ENCODE data around the gene STIP1.

STIP1 gene

DNA sequence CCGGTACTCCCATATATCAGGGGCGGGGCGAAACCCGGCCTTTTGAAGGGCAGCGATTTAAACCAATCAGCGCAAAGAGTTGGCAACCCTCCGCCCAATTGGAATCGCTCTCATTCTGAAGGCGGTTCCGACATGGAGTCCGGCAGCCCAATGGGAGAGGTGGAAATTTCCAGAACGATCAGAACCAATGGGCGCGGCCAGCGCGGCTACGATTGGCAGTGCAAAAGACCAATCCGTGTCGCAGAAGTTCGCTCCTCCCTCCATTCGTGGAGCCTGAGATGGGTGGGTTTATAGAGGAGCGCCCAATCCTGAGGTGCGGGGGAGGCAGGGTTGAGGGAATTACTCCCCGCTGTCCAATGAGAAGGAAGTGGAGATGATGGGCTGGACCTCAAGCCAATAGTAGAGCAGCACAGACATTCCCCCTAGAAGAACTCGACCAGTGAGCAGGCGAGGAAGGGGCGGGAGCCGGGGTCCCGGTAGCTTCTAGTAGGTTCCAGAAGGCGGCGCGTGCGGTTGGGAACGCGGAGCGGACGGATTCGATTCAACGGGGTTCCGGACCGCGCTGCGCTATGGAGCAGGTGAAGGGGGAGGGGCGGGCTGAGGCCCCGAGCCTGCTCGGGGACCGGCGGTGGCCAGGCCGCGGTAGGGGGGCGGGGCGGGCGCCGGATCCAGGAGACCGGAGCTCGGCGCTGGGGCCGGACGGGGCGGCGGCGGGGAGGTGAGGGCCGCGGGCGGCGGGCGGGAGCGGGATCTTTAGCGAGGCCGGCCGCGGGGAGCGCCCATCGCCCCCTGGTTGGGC lies at the start of gene STIP1:
Gene STIP1 (plus strand): TSS at position 479 of the 799 bp plus-strand sequence. CDS start 91 bp downstream, at position 570.
- DNase-seq (ENCODE audit: low read depth): peak; percentile 100

DNA sequence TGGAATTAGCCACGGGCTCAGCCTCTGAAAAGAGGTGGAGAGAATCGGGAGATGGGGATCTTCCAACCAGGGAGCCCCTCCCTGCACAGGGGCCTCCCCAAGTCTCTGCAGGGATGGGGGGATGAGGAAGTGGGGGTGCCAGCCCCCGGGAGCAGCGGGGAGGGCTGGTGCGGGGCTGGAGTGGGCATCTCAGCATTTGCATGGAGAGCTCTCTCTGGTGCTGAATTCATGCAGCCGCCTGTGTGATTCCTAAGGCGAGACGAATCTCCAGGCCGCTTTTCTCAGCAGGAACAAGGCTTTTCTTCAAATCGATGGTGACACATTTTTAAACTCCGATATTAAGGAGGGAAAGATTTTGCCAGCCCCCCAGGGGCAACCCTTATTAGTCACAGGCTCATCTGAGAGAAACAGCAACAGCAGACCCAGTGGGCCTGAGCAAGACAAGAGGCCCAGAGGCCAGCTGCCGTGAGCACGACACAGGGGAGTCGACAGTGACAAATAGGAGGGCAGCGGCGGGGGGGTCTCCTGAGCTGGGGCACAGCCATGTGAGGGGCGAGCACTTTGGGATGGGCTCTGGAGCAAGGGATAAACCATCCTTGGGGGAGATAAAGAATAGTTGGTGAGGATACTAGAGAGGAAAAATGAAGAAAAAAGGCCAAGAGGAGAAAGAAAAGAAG lies 49.1 kb upstream of the STIP1 start:
- DNase-seq (ENCODE audit: low read depth): no peak

DNA sequence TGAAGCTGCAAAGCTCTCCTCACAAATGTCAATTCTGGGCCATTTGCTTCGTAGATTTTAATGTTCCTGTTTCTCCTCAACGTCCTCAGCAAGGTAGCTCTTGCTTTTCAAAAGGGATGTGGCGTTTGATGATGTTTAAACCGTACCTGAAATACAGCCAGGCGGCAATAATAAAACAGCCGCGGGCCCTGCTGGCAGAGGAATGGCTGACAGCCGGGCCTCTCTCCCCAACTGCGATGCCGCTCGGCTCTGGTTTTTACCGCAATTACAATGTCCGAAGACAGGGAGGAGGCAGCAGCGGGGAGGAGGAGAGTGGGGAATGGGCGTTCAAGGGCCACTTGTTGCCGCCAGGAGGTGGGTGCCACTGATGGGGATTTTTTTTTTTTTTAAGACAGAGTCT lies 47.6 kb upstream of the STIP1 start:
- no peak for DNase-seq (ENCODE audit: low read depth)

DNA sequence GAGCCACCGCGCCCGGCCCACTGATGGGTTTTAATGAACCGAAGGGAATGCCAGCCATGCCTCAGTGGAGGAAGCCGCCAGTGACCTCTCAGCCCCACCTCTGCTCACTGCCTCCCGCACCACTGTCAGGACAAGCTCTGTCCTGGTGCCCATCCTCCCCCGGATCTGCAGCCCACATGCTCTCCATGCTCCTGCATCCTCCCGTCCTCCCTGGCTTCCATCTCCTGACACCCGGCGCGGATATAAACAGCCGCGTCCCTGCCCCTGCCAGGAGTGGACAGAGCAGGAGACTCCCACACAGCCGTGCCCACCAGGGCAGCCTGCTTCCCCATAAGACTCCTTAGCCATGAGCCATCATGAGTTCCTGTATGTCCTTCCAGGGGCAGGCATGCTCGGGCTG lies 46.9 kb upstream of the STIP1 start:
- DNase-seq (ENCODE audit: low read depth): no peak

DNA sequence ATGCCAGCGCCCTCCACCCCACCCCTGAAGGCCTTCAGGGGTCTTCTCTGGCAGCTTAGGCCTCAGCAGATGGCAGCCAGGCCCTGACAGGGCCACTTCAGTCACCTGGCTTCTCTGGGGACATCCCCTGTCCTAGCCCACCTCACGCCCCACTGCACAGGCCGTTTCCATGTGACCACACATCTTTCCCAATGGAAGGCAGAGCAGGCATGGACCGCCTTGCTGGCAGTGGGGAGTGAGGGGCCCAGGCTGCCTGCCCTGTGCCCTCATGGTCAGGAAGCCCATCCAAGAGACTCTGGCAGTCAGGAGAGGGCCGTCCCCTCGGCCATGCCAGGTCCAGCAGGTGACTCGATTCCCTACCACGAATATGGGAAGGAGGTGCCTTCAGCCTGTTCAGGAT lies 45.9 kb upstream of the STIP1 start:
- no peak for DNase-seq (ENCODE audit: low read depth)

DNA sequence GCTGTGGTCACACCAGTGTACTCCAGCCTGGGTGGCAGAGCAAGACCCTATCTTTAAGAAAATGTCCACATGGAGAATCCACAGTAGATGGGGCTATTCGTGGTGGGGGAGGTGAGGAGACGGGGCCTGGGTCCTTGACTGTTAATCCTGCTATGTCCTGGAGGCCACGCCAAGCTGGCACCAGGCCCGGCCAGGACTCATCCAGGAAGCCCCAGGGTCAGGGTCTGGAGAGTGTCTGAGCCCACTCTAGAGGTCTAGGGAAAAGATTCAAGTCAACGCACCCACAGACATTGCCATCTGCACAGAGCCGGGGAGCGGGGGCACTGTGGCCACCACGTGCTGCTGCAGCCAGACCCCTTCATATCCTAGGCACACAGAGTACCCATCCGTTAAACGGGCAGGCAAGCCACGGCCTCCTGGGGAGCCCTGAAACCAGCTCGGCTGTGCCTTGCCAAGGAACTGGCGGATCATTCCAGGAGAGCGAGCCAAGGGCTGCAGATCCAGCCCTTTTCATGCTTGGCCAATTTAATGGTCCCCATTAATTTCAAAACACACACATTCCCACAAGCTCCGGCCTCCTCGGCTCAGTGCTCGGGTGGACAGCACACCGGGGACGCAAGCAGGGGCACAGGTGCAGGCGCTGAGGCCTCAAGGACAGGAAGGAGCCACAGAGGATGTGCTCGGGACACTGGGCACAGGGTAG lies 44.7 kb upstream of the STIP1 start:
- DNase-seq (ENCODE audit: low read depth): no peak

DNA sequence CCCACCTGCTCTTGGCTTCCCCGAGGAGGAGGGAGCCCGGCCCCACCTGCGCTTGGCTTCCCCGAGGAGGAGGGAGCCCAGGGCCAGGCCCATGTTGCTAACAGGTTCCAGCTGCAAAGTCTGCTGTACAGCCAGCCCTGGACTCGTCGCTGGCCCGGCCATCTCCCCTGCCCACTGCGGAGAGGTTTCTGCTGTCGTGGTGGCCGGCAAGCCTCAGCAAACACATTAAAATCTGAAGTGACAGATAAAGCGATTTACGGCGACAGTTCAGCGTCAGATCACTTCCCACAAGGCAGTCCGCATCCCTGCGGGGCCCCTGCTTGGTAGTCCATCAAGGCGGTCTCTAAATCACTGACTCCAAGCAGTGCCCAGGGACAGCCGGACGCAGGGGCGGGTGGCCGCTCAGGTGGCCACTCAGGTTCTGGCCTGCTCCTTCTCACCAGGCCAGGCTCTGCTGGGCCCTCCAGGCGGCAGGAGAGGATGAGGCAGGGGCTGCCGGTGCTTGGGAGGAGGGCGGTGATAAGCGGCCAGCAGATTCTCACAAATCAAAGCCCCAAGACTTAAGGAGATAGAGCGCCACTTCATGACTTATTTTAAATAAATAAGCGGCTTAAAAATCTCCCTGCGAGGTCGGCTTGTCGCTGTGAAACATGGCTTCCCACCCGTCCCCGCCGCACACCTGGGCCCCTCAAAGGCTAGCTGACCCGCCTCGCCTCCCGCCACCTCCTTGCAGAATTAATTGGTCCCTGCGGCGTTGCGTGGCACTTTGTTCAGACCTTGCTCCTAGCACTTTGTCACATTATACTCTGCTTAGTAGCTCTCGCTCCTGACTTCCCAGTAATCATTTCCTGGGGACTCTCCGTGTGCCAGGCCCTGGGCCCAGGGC lies 41.1 kb upstream of the STIP1 start:
- no peak for DNase-seq (ENCODE audit: low read depth)

DNA sequence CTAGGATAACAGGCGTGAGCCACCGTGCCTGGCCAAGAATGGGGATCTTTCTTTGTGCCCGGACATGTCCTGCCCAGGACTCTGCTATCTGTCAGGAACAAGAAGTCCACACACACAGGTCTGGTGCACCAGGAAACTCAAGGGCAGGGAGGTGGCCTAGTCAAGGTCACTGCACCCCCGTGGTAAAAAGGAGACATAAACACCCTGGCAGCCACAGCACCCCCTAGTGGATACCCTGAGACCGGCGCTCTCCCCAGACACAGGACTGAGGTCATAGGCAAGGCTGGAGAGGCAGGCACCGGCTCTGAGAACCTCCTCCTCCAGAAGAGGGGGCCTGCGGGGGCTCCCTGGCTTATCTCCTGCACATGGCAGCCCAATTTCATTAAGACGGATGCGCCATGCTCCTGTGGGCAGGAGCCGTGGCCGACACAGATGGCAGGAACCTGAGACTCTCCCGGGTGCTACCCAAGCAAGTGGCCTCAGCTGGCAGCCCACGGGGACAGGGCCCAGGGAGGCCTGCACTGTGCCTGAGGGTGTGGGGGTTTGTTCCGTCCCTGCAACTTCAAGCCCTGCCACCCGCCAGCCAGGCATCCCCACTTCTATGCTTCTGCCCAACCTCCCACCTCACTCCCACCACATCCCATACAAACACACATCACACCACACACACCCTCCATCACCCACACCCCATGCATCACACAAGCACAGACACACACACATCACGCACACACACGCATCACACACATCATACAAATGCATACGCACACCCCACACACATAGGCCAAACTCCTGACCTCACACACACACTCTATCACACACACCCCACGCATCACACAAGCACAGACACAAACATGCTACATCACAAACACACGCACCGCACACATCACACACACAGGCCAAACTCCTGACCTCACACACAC lies 39.7 kb upstream of the STIP1 start:
- DNase-seq (ENCODE audit: low read depth): no peak

DNA sequence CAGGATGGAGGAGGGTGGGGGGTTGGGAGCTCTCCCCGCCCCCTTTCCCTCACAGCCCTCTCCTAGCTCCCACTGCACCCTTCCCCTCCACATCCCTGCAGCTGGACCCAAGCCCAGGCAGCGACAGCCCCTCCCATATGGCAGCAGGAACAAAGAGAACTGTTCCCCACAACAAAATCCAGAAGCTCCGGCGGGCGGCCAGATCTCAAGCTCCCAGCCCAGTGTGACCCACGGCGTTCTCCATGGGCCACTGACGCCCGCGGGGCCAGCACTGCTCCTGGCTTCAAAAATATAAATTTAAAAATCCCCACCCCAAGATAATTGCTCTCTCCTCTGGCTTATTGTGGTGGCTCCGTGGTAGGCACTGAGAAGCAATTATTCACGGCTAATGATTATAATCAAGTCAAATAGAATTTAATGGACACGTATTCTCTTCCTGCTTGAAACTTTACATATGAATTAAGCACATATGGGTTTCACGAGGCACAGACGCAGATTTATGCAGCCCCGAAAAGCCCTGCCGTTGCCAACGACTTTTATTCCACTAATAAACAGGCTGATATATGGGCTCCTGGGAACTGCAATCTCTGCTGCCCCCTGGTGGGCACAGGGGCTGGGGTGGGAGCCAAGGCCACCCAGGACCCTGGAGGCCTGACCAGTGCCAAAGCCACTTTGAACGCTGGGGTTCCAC lies 37.6 kb upstream of the STIP1 start:
- peak; percentile 49 for DNase-seq (ENCODE audit: low read depth)

DNA sequence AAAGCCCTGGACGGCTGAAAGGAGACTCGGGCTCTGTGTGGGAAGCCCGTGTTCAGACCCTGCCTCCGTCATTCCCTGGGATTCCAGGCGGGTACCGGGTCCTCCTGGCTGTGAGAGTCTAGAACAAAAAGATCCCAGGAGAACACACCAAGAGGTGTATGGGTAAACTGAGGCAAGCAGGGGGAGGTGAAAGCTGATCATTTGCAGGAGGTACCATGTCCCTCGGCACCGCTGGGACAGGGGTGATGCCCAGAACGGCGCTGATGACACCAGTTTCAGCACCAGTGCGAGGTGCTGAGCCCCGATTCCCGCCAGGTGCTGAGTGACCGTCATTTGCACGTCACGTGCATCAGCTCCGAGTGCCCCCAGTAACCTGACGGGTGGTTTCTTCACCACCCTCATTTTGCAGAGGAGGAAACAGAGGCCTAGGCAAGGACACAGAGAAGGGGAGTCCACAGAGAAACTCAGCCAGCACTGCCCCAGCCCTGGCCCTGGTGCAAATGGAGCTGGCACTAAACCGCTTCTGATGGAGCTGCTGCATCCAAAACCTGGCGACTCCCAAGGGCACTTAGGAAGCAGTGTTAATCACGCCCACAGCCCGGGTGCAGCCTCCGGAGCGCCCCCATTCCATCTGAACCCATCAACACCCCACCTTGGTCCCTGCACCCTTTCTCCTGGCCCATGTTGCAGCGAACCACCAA lies 36.9 kb upstream of the STIP1 start:
- no peak for DNase-seq (ENCODE audit: low read depth)

DNA sequence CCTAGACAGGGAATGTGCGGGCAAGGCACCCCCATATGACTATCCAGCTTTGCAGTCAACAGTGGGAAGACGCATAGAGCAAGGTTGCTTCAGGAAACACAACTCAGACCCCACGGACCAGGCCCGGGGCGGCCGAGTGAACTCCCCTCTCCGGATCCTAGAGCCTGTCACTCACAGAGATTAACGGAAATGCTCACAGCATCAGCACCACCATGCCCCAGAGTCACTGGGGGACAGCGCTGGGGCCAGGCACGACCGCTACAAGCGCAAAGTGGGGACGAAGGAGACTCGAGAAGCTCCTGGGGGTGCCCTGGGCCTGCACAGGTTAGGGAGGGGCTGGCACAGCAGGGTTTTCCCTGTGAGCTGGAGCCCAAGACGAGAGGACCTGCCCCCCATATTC lies 35.9 kb upstream of the STIP1 start:
- DNase-seq (ENCODE audit: low read depth): no peak

DNA sequence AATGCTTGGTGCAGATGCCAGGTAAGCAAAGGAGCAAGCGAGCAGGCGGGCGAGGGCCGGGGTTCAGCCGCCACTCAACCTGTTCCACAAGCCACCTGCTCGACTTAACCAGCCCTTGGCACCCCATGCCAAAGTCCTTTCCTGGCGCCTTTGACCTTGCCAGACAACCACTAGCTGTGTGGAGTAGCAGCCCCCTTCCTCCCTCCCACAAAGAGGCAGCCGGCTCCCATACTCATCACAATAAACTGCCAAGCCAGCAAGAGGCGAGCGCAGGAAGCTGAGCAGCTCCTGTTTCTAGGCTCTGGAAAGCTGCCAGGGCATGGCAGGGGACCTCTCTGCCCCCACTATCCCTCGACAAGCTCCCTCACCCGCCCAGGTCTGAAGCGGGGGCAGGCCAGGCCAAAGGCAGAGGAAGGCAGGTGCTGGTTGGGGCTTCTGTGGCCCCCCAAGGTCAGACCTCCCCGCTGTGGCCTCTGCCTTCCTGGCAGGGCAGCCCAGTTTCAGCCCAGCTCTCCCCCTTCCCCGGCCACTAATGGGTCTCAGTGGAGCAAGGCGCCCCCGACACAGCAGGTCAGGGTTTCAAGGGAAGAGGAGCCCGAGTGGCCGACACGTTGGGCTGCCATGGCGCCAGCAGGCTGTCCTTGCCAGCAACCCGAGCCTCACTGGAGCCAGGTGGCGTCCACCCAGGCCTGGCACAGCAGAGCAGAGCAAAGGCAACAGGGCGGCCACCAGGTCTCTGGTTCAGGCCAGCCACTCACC lies 35.3 kb upstream of the STIP1 start:
- DNase-seq (ENCODE audit: low read depth): no peak

DNA sequence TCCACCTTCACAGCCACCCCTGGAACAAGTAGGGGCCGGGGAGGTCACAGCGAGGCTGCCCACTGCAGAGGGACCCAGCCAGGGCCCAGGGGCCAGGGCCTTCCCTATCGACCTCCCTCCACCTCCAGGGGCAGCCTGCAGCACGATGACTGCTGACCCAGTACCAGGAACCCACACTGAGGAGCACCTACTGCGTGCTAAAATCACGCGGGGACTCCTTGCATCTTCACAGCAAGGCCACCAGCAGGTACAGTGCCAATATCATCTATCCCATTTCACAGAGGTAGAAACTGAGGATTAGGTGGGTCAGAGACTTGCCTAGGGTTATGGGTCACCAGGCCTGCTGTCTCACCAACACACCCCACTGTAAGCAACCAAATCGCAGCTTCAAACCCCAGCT lies 34.6 kb upstream of the STIP1 start:
- no peak for DNase-seq (ENCODE audit: low read depth)

DNA sequence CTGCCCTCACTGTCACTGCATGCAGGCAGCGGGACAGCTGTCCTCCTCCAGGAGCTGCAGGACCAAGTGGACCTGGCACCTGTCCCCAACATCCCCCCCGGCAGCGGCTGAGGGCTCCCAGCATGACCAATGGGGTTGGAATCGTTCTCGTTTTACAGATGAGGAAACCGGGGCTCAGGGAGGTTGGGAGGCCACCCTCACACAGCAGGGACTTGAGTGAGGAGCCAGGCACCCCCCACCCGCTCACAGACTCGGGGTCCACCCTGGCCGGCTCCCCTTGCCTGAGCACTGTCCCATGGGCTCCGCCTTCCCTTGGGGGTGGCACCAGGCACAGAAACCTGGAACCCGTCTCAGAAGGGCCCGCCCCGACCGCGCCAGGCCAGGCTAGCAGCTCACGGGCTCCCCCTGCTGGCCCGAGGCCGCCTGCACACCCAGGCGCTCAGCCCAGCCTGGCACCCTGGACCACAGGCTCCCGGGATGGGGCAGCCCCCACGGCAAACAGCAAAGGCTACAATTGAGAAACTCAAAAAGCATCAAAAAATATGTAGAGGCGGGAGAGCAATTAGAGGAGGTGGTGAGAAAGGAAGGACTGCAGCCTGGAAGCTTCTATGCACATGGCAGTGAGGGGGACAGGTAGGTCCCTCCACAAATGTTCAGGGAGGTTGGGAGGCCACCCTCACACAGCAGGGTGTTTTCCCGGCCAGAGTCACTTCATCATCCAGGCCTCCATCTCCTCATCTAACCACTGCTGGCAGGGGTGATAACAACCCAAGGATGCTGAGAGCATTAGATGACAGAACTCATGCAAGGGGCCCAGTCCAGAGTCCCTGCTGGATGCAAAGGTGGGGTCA lies 32.9 kb upstream of the STIP1 start:
- DNase-seq (ENCODE audit: low read depth): peak; percentile 18

DNA sequence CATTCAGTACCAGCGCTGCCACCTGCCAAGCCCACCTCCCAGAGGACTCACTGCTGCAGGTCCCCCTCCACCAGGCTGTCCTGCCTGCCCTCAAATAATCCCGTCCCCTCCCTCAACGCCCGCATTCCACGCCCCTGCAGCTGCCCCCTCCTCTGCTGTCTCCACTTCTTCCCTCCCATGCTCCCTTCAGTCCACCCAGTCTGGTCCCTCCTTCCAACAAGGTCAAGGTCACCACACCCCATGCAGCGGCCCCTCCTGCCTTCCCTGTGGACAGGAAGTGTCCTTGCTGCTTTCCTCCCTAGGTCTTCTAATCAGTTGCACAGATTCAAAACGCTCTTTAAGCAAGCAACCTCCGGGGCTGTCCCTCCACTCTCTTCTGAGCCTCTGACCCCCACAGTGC lies 32.2 kb upstream of the STIP1 start:
- DNase-seq (ENCODE audit: low read depth): no peak

DNA sequence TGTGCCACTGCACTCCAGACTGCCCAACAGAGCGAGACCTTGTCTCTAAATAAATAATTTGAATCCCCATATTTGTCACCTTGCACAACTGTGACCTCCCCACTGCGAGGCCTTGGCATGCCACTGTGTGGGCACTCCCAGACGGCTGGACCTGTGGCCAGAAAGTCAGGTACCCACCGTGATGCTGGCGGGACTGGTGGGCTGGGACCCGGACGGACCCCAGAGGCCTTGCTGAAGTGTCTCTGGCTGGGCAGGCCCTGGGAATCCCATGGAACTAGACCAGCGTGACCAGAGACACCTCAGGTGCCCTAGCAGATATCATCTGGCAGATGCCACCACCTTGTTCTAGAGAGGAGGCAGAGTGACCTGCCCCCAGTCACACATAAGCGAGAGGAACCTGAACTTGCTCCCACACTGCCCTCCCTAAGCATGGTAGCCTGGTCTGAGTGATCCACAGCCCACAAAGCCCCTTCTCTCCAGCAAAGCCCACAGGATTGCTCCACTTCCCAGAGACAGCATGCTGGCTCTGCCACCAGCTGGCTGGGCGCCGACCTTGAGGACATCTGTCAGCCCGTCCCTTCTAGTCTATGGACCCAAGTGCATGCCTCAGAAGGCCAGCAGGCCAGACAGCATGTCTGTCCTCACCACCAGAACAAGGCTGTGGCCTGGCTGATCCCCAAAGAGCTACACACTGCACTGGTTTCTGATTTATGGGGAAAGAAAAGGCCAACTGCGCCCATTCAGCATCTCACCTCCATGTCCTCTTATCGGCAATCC lies 29.5 kb upstream of the STIP1 start:
- no peak for DNase-seq (ENCODE audit: low read depth)
